Measurements from ENCODE around the gene NLGN4X. TPM values are rescaled to one million over a fixed set of nuclear protein-coding genes. Genes with fewer than 3 reads are reported as not detected.

The NLGN4X gene
- total RNA-seq, 4 donors from 2014 or later = 6.2 to 42.5 (median 11.8) TPM

- no peak overlapping the region for H3K4me3 ChIP-seq
- TF ChIP-seq, protein P1, sequence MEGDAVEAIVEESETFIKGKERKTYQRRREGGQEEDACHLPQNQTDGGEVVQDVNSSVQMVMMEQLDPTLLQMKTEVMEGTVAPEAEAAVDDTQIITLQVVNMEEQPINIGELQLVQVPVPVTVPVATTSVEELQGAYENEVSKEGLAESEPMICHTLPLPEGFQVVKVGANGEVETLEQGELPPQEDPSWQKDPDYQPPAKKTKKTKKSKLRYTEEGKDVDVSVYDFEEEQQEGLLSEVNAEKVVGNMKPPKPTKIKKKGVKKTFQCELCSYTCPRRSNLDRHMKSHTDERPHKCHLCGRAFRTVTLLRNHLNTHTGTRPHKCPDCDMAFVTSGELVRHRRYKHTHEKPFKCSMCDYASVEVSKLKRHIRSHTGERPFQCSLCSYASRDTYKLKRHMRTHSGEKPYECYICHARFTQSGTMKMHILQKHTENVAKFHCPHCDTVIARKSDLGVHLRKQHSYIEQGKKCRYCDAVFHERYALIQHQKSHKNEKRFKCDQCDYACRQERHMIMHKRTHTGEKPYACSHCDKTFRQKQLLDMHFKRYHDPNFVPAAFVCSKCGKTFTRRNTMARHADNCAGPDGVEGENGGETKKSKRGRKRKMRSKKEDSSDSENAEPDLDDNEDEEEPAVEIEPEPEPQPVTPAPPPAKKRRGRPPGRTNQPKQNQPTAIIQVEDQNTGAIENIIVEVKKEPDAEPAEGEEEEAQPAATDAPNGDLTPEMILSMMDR (IDR thresholded peaks at IDR 0.05) = no peak
- no peak for TF ChIP-seq POLR2A (IDR thresholded peaks at IDR 0.05)
- no peaks in the 10 kb centered on the region for H3K9me3 ChIP-seq
- H3K36me3 ChIP-seq = no peaks in the 10 kb centered on the region
- intact Hi-C loops (cut with DNase I; ENCODE audit: low total_unique reads) = no loop called here
- H3K4me1 ChIP-seq = no peaks in the 10 kb centered on the region
- no peak for DNase-seq
- no peak overlapping the region for H3K27ac ChIP-seq
- no peaks in the 10 kb centered on the region for H3K27me3 ChIP-seq
These were observed 222.8 kb downstream of the NLGN4X start for GRCh38 chrX:6005856-6006255.

GRCh38 chrX:6004529-6004928, 224.1 kb downstream of the NLGN4X start:
- Histone ChIP-seq H3K4me3 (no peak overlapping the region), H3K9me3 (no peaks in the 10 kb centered on the region), H3K27me3 (no peaks in the 10 kb centered on the region), H3K4me1 (no peaks in the 10 kb centered on the region), H3K36me3 (no peaks in the 10 kb centered on the region), H3K27ac (no peak overlapping the region)
- intact Hi-C loops (cut with DNase I; ENCODE audit: low total_unique reads) = no loop called here
- DNase-seq = no peak
- TF ChIP-seq, protein P1 (IDR thresholded peaks at IDR 0.05) = no peak
- no peak for TF ChIP-seq POLR2A (IDR thresholded peaks at IDR 0.05)

- intact Hi-C loops (cut with DNase I; ENCODE audit: low total_unique reads) = no loop called here
- Histone ChIP-seq H3K9me3 (no peaks in the 10 kb centered on the region), H3K4me3 (no peak overlapping the region), H3K27ac (no peak overlapping the region), H3K36me3 (no peaks in the 10 kb centered on the region), H3K27me3 (no peaks in the 10 kb centered on the region), H3K4me1 (no peaks in the 10 kb centered on the region)
- TF ChIP-seq POLR2A (IDR thresholded peaks at IDR 0.05) = no peak
- TF ChIP-seq, protein P1 (IDR thresholded peaks at IDR 0.05) = no peak
- no peak for DNase-seq
These were observed 226.6 kb downstream of the NLGN4X start for GRCh38 chrX:6002056-6002455.

GRCh38 chrX:5998901-5999300, 229.8 kb downstream of the NLGN4X start:
- intact Hi-C loops (cut with DNase I; ENCODE audit: low total_unique reads) = no loop called here
- no peak overlapping the region for H3K4me3 ChIP-seq

DNA sequence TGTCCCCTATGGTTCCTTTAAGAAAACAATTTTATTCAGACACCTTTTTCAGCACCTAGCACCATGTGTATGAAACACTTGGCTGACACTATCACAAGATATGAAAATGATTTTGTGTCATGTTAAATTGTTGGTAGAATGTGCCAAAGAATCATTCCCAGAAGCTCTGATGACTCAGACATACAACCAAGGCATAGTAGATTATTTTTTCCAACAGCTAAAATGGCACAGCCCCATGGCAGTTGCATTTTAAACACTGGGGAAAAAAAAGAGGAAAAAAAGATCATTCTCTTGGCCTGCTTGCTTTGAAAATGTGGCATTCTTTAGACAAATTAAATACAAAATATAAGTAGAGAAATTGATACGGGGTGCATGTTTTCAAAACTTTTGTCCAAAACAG, 230.2 kb downstream of the NLGN4X start:
- Histone ChIP-seq H3K27me3 (no peaks in the 10 kb centered on the region), H3K9me3 (no peaks in the 10 kb centered on the region), H3K36me3 (no peaks in the 10 kb centered on the region), H3K27ac (no peak overlapping the region), H3K4me3 (no peak overlapping the region), H3K4me1 (no peaks in the 10 kb centered on the region)
- intact Hi-C loops (cut with DNase I; ENCODE audit: low total_unique reads) = no loop called here
- TF ChIP-seq, protein P1 (IDR thresholded peaks at IDR 0.05) = no peak
- TF ChIP-seq POLR2A (IDR thresholded peaks at IDR 0.05) = no peak
- DNase-seq = no peak

More at GRCh38 chrX:5998901-5999300, 229.8 kb downstream of the NLGN4X start:
- no peak for DNase-seq
- TF ChIP-seq POLR2A (IDR thresholded peaks at IDR 0.05) = no peak
- TF ChIP-seq, protein P1 (IDR thresholded peaks at IDR 0.05) = no peak
- H3K27me3 ChIP-seq = no peaks in the 10 kb centered on the region
- H3K9me3 ChIP-seq = no peaks in the 10 kb centered on the region
- H3K36me3 ChIP-seq = no peaks in the 10 kb centered on the region
- no peak overlapping the region for H3K27ac ChIP-seq
- H3K4me1 ChIP-seq = no peaks in the 10 kb centered on the region

Measured in uterus (tissue), 4 donors.